Skeletal muscle satellite cell (primary cell): ENCODE data around the gene TMPRSS12. TPM values are rescaled to one million over a fixed set of nuclear protein-coding genes. Genes with fewer than 3 reads are reported as not detected.

Experiments
- small RNA-seq: library from RNA; depleted of rRNA; stranded (forward); fragments of <200 nt; gene quantifications from one replicate; pipeline ENCODE3, GENCODE V24; 2012

The TMPRSS12 gene

Small RNAs within 50 kb of the gene (small RNA-seq; reads per million reads assigned to genes)
- gene AC013244.2 (not detected), gene RN7SL519P (not detected)
